Fibroblast of mammary gland (primary cell): ENCODE results near the gene GPC6.

Source experiments
- DNase-seq: peaks from one replicate; pipeline ENCODE4 v3.0.0-alpha.2; 2010; ENCODE audit warnings: low read depth
- H3K4me3 ChIP-seq: 2 replicates; pipeline ENCODE4 v1.5.1; 2011; ENCODE audit warnings: low read depth, mild to moderate bottlenecking, low read length, moderate library complexity; ENCODE audit not compliant: control insufficient read depth
- TF ChIP-seq, protein P1 (sequence below): conservative IDR thresholded peaks from 2 replicates; pipeline ENCODE4 v1.5.1; 2011; ENCODE audit warnings: low read depth, low read length, inconsistent platforms; ENCODE audit not compliant: control insufficient read depth, insufficient read depth

Gene GPC6

DNA sequence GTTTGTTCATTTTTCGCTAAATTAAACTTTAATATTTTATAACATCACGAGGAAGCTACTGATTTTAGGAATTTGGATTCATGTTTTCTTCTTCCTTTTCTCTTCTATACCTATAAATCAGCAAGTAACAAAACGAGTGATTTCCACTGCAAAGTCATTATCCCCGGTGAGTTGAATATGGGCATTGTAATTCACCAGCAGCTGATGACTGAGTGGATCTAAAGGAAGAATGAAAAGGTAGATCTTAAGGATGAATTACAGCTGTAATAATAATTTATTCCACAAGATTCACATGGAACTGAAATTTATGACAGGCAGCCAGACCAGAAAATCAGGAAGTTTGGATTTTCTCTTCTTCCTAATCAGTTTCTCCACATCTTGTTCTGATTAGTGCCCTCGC is 111.4 kb downstream of the GPC6 start:
- TF ChIP-seq, protein P1, sequence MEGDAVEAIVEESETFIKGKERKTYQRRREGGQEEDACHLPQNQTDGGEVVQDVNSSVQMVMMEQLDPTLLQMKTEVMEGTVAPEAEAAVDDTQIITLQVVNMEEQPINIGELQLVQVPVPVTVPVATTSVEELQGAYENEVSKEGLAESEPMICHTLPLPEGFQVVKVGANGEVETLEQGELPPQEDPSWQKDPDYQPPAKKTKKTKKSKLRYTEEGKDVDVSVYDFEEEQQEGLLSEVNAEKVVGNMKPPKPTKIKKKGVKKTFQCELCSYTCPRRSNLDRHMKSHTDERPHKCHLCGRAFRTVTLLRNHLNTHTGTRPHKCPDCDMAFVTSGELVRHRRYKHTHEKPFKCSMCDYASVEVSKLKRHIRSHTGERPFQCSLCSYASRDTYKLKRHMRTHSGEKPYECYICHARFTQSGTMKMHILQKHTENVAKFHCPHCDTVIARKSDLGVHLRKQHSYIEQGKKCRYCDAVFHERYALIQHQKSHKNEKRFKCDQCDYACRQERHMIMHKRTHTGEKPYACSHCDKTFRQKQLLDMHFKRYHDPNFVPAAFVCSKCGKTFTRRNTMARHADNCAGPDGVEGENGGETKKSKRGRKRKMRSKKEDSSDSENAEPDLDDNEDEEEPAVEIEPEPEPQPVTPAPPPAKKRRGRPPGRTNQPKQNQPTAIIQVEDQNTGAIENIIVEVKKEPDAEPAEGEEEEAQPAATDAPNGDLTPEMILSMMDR: no peak
- no peak for DNase-seq
- H3K4me3 ChIP-seq: no peak overlapping the region

DNA sequence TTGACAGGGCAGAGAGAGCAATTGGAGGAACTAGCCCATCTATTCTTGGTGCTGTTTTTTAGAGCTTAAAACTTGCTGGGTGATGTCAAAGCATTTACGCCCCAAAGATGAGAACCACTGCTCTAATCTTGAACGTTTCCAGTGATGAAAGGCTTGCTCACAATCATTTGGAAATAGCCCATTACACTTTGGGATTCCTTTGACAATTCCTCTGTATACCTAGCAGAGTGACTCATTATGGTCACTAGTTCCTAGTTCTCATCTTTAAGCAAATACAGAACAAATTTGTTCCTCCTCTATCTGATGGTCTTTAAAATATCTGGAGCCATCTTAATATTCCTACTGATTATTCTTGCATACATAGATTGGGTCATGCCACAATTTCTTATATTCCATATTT is 112.3 kb downstream of the GPC6 start:
- TF ChIP-seq, protein P1: no peak
- no peak overlapping the region for H3K4me3 ChIP-seq
- DNase-seq: peak; percentile 18

DNA sequence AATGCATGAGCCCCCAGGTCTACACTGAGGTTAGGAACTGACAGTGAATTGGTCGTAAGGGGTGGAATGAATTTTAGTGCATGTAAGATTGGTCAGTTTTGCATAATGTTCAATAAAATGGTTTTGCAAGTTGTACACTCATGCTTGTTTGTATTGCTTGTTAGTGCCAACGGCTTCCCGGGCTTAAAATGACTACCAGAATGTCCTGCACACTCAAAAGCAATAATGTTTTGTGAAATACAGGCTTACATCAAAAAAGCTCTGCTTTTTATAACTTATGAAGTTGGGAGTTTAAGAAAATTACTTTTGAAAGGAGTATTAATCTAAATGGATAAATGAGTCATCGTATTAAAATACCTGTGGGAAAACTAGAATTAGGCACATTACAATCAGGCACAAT is 112.9 kb downstream of the GPC6 start:
- no peak overlapping the region for H3K4me3 ChIP-seq
- DNase-seq: no peak
- TF ChIP-seq, protein P1: no peak

DNA sequence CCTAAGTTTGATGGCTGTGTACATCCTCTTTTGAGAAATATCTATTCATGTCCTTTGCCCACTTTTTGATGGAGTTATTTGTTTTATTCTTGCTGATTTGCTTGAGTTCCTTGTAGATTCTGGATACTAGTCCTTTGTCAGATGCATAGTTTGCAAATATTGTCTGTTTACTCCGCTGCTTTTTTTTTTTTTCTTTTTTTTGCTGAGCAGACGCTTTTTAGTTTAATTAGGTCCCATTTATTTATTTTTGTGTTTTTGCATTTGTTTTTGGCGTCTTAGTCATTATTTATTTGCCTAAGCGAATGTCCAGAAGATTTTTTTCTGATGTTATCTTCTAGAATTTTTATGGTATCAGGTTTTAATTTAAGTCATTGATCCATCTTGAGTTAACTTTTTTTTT is 114.9 kb downstream of the GPC6 start:
- DNase-seq: no peak
- TF ChIP-seq, protein P1: no peak
- H3K4me3 ChIP-seq: no peak overlapping the region

DNA sequence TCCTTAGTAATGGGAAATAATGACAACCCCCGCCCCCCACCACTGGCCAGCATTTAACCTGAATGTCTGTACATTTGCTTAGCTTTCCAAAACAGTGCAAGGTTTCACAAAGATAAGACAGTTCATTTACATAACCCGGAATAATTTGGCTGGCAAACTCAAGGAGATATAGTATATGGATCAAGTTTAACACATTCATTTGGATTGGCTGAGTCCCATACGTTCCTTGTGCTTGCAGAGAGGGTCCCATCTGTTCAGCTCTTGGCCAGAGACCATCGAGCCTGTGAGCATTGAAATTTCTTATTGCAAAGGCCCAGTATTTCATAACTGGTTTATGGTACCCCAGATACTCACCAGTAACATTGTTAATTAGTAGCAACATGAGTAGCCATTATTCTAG is 116.5 kb downstream of the GPC6 start:
- DNase-seq: no peak
- H3K4me3 ChIP-seq: no peak overlapping the region
- TF ChIP-seq, protein P1: no peak

DNA sequence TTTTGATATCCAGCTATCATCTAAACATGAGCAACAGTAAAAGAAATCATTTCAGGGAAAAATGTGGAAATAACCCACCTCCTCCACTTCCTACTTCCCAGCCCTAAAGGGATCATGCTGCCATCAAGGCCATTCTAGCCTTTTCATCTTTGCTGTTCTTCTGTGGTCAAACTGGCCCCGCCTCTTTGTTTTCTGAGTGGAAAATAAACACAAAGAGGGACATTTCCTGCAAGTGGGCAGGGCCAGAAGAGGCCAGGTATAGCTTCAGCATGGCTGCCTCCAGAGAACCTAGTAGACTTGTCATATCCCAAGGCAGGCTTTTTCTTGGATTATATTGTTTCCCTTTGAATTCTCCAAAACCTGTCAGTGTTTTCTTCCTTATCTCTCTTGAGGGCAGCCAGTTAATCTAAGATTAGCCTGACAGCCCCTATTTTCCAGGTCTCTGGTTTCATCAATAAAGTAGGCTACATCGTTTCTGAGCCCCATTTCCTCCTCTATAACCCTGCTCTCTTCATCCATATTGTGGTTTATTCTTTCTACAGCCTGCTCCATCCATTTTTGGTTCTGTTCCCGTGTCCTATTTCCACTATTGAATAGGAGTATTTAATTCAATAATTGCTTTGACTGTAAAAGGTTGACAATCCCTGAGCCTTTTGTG is 117.6 kb downstream of the GPC6 start:
- no peak for DNase-seq

DNA sequence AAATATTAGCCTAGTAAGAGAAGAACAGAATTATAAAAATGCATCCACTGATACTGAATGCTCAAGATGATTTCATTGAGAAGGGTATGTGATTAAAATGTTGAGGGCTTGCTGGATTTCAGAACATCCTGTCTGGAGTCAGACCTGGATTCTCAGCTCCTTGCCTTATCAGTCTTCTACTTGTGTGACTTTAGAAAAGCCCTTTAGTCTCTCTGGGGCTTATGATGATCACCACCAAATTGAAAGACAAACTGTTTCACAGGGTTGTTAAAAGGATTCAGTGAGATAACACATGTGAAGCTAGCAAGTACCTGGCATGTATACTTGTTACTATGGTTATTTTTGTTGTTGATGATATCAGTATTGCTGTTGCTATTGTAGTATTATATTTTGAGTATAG is 118.4 kb downstream of the GPC6 start:
- TF ChIP-seq, protein P1: no peak
- no peak for DNase-seq
- no peak overlapping the region for H3K4me3 ChIP-seq

More for the DNA sequence above, 117.6 kb downstream of the GPC6 start:
- H3K4me3 ChIP-seq: no peak overlapping the region
- TF ChIP-seq, protein P1: no peak
